GM10266 (cell line): ENCODE data around the gene SP3.

Source experiments
- DNase-seq: peaks from one replicate; pipeline ENCODE4 v3.0.0; 2012; ENCODE audit errors: extremely low spot score
- CTCF ChIP-seq: IDR thresholded peaks from 2 replicates; pipeline ENCODE4 v1.5.1; 2012; ENCODE audit warnings: mild to moderate bottlenecking, low read depth; ENCODE audit not compliant: control insufficient read depth, insufficient read depth; ENCODE audit errors: missing control alignments

Gene SP3

DNA sequence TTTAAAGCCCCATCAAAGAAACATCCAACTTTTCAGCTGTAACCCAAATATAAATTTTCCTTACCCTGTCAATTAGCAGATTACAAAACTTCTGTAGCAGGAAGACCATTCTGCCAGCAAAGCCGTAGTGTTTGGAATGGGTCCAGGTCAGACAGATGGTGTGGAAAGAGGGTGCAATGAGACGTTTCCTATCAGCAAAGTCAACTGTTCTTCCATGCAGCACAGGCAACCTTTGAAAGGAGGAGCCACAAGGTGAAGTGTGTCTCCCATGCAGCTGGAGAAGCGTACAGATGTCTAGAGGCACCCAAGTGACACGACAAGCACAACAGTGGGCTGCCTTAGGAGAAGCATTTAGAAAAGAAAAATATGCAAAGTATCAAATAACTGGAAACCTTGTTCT, 83.7 kb downstream of the SP3 start:
- TF ChIP-seq CTCF, result no peak
- no peak for DNase-seq

GRCh38 chr2:173880561-173880960, 84.6 kb downstream of the SP3 start:
- no peak for TF ChIP-seq CTCF
- DNase-seq, result no peak

DNA sequence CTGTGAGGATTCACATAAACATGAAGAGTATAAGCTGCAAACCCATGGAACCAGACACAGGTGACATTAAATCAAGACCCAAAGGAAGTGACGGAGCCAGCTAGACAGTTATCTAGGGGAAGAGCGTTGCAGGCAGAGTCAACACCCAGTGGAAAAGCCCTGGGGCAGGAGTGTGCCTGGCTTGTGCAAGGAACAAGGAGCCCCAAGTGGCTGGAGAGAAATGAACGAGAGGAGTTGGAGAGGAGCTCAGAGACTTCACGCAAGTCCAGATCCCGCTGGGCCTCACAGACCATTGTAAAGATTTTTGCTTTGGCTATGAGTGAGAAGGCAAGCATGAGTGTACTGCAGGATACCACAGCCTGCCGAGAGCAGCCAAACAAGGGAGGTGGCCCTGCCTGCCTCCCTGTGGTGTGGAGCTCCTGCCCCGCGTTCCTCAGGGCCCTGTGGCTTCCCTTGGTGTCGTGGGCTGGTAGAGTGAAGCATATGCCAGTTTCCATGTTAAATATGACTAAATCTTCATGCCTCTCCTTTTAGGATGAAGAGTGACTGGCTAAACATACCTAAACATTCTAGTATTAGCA, 88.2 kb downstream of the SP3 start:
- no peak for TF ChIP-seq CTCF
- no peak for DNase-seq

GRCh38 chr2:173874894-173875237, 90.3 kb downstream of the SP3 start:
- no peak for DNase-seq

DNA sequence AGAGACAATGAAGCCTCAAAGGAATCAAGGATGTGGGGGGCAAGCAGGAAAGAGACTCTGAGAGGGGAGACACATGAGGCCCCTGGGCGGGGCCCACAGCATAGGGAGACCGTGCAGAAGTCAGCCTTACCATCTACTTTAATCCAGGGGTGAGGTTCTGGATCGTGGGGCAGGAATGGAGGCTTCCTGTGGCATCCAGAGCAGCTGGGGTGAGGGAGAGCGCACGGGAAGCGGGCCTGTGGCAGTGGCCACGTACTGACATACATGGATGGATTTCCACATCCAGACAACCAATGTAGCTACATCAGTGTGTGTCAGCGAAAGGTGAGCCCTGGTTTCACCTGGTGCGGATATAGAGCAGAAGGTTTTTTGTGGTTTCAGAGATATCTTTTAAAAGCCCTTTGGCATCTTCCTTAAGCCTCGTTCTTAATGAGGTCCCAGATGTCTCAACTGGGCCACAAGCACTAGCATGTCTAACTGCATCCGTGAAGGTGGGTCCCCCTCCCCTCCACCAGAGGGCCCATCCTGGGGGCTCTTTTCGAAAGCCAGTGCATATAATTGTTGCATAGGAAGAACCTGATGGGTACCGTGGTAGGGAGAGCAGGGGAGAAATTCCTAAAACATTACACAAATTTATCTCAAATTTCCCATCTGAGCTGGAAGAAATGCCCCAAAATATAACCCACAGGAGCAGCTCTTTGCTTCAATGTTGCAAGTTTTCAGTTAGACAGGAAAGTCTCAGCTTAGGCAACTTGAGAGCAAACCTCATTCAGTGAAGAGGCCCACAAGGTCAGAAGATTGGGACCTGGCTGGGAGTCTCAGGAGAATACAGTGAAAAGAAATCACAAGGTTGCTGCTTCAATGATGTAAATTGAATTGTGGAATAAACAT, 90.9 kb downstream of the SP3 start:
- DNase-seq, result no peak
- no peak for TF ChIP-seq CTCF

More at GRCh38 chr2:173874894-173875237, 90.3 kb downstream of the SP3 start:
- TF ChIP-seq CTCF, result no peak

GRCh38 chr2:173872714-173873113, 92.5 kb downstream of the SP3 start:
- no peak for DNase-seq
- no peak for TF ChIP-seq CTCF
